Uterus (tissue), 2 donors: ENCODE data around the gene DDC.

Experiments used
- POLR2A ChIP-seq, 2 donors: fragments of 450-650 bp; IDR thresholded peaks; one replicate each; pipeline ENCODE4 v1.6.1; 2016; ENCODE audit warnings: antibody characterized with exemption in 2 of 2, mild to moderate bottlenecking in 1 of 2, moderate library complexity in 1 of 2
- TF ChIP-seq, protein P1 (sequence below), 4 experiments: fragments of 200-600 bp in 2 of 4; fragments of 450-650 bp in 2 of 4; sonication (generic) in 2 of 4; IDR thresholded peaks; one replicate each; pipeline ENCODE4 v1.5.1; 2016 to 2019; ENCODE audit warnings: antibody characterized with exemption in 4 of 4, mild to moderate bottlenecking in 2 of 4, moderate library complexity in 1 of 4

DNA sequence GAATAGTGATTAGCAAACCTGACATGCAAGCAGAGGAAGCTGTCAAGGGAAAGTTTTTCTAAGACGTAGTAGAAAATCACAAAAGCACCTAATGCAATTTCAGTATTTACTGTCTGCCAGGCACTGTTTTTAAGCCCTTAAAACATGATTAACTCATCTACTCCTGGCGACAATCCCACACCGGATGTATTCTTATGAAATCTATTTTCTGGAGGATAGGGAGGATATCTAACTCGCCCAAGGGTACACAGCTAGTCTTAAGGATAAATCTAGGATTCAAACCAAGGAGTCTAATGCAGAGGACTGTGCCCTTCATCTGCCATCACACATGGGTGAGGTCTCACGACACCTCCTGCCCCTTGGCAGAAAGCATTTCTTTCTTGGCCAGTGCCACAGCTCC is 67.2 kb downstream of the DDC start:
- TF ChIP-seq, protein P1, sequence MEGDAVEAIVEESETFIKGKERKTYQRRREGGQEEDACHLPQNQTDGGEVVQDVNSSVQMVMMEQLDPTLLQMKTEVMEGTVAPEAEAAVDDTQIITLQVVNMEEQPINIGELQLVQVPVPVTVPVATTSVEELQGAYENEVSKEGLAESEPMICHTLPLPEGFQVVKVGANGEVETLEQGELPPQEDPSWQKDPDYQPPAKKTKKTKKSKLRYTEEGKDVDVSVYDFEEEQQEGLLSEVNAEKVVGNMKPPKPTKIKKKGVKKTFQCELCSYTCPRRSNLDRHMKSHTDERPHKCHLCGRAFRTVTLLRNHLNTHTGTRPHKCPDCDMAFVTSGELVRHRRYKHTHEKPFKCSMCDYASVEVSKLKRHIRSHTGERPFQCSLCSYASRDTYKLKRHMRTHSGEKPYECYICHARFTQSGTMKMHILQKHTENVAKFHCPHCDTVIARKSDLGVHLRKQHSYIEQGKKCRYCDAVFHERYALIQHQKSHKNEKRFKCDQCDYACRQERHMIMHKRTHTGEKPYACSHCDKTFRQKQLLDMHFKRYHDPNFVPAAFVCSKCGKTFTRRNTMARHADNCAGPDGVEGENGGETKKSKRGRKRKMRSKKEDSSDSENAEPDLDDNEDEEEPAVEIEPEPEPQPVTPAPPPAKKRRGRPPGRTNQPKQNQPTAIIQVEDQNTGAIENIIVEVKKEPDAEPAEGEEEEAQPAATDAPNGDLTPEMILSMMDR (IDR thresholded peaks at IDR 0.05), result no peak
- TF ChIP-seq POLR2A (IDR thresholded peaks at IDR 0.05), result no peak
